PC-9 (cell line): ENCODE results near the gene NMT2. TPM values are rescaled to one million over a fixed set of nuclear protein-coding genes. Genes with fewer than 3 reads are reported as not detected.

ENCODE experiments used
- BruUV-seq: library from RNA; stranded (reverse); fragments of 400-500 nt; replicated peaks from 2 replicates; lab custom pipeline; 2021; lab: Mats Ljungman, UMichigan
- CTCF ChIA-PET: fragments of 300-600 bp; sonication (Branson Sonifier 250); formaldehyde crosslinking; loops from one replicate; lab custom pipeline; 2022; ENCODE audit warnings: antibody characterized with exemption; lab: Charles Lee
- POLR2A ChIA-PET: fragments of 300-600 bp; sonication (Branson Sonifier 250); formaldehyde crosslinking; loops from one replicate; lab custom pipeline; 2022; ENCODE audit warnings: antibody characterized with exemption; ENCODE audit not compliant: unreplicated experiment; lab: Charles Lee
- DNase-seq, 2 experiments: peaks; one replicate each; pipeline versions ENCODE4 v3.0.0 to v3.0.0-alpha.2; 2015 to 2022; ENCODE audit warnings: mixed read lengths in 1 of 2
- H2AFZ ChIP-seq: fragments of 200-600 bp; sonication (generic); 2 replicates; pipeline ENCODE4 v1.8.1; 2017; ENCODE audit warnings: antibody characterized with exemption
- H3F3A ChIP-seq: fragments of 200-600 bp; sonication (generic); 2 replicates; pipeline ENCODE4 v1.8.1; 2017; ENCODE audit warnings: antibody characterized with exemption, mild to moderate bottlenecking, low read depth; ENCODE audit not compliant: insufficient read depth
- H3K27ac ChIP-seq: fragments of 200-600 bp; sonication (generic); 2 replicates; pipeline ENCODE4 v1.6.1; 2016; ENCODE audit warnings: mixed run types
- H3K27me3 ChIP-seq: fragments of 200-600 bp; sonication (generic); 2 replicates; pipeline ENCODE4 v1.6.1; 2016; ENCODE audit warnings: low read depth, mixed run types; ENCODE audit not compliant: insufficient read depth
- H3K36me3 ChIP-seq: fragments of 200-600 bp; sonication (generic); 2 replicates; pipeline ENCODE4 v1.6.1; 2016; ENCODE audit warnings: low read depth, mixed run types
- H3K4me1 ChIP-seq: fragments of 200-600 bp; sonication (generic); replicated peaks from 2 replicates; pipeline ENCODE4 v1.6.1; 2016; ENCODE audit warnings: mixed run types; ENCODE audit not compliant: insufficient read depth
- H3K4me2 ChIP-seq: fragments of 200-600 bp; sonication (generic); 2 replicates; pipeline ENCODE4 v1.6.1; 2017; ENCODE audit warnings: mixed run types
- H3K4me3 ChIP-seq: fragments of 200-600 bp; sonication (generic); 2 replicates; pipeline ENCODE4 v1.6.1; 2016; ENCODE audit warnings: mixed run types
- H3K79me2 ChIP-seq: fragments of 200-600 bp; sonication (generic); 2 replicates; pipeline ENCODE4 v1.6.1; 2017; ENCODE audit warnings: low read depth, mixed run types
- H3K9me2 ChIP-seq: fragments of 200-600 bp; sonication (generic); 2 replicates; pipeline ENCODE4 v1.8.1; 2017; ENCODE audit warnings: mild to moderate bottlenecking; ENCODE audit not compliant: insufficient read depth
- H3K9me3 ChIP-seq: fragments of 200-600 bp; sonication (generic); 2 replicates; pipeline ENCODE4 v1.8.1; 2016; ENCODE audit warnings: low read depth; ENCODE audit not compliant: insufficient read depth
- H4K20me1 ChIP-seq: fragments of 200-600 bp; sonication (generic); 2 replicates; pipeline ENCODE4 v1.8.1; 2017; ENCODE audit not compliant: insufficient read depth
- EZH2 ChIP-seq: fragments of 200-600 bp; sonication (generic); IDR thresholded peaks from 2 replicates; pipeline ENCODE4 v1.8.0; 2017; ENCODE audit warnings: antibody characterized with exemption, low read depth
- intact Hi-C: fragments of 100-400 bp; cut with micrococcal nuclease; formaldehyde crosslinking; loops from one replicate; pipeline ENCODE4 v1.10.0; 2022; ENCODE audit not compliant: unreplicated experiment
- total RNA-seq: library from RNA; stranded (reverse); gene quantifications from 2 replicates; pipeline ENCODE4 v1.2.3, GENCODE V29; 2021
- TF ChIP-seq, protein P1 (sequence below): fragments of 200-600 bp; sonication (generic); conservative IDR thresholded peaks from 2 replicates; pipeline ENCODE4 v1.6.1; 2017; ENCODE audit warnings: mixed run types, antibody characterized with exemption, mild to moderate bottlenecking, moderate library complexity

NMT2 gene
- total RNA-seq, 1 experiment from 2014 or later = 11.0 TPM

DNA sequence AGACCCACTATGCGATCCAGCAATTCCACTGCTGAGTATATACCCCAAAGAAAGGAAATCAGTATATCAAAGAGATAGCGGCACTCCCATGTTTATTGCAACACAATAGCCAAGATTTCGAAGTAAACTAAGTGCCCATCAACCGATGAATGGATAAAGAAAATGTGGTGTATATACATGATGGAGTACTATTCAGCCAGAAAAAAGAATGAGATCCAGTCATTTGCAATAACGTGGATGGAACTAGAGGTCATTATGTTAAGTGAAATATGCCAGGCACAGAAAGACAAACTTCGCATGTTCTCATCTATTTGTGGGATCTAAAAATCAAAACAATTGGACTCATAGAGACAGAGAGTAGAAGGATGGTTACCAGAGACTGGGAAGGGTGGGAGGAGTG is 7.1 kb upstream of the NMT2 start:
- H3K36me3 ChIP-seq = no peaks in the 10 kb centered on the region
- H3K9me2 ChIP-seq = no peaks in the 10 kb centered on the region
- CTCF ChIA-PET = no interaction called here
- no peaks in the 10 kb centered on the region for H3K27me3 ChIP-seq
- H3K79me2 ChIP-seq = no peaks in the 10 kb centered on the region
- H3K4me2 ChIP-seq = no peak overlapping the region
- BruUV-seq = no TSS peak
- POLR2A ChIA-PET = no interaction called here
- H3F3A ChIP-seq = no peaks in the 10 kb centered on the region
- intact Hi-C loops = no loop called here
- H3K9me3 ChIP-seq = no peaks in the 10 kb centered on the region
- H3K27ac ChIP-seq = no peak overlapping the region
- no peak overlapping the region for H2AFZ ChIP-seq
- H3K4me1 ChIP-seq = peaks cover 1% of the 10 kb centered on the region; the same call in 1 of the 2 replicates
- no peak overlapping the region for H3K4me3 ChIP-seq
- DNase-seq = no peak
- no peaks in the 10 kb centered on the region for H4K20me1 ChIP-seq
- no peak for TF ChIP-seq EZH2

DNA sequence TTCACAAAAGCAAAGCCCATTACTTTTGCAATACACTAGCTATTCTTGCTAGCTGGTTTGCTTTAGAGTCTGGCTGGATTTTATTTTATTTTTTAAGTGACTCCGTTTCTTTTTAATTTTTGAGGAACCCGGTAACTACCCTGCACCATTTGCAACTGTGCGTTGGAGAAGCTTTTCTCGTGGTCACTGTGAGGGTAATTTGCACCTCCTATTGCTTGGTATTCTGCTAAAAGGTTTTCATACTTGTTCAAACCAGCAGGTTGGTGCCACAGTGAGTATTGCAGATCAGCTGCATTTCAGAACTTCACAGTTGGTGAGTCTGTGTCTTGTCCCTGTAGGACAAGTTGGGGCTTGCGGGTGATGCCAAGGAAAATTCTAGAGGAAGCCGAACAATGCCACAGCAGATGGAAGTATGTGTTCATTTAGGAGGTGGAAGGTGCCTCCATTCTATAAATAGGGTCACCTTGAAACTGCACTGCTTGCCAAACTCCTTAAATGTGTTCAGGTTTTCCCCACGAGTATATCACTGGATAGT is 3.9 kb upstream of the NMT2 start:
- no peak for TF ChIP-seq EZH2
- TF ChIP-seq, protein P1, sequence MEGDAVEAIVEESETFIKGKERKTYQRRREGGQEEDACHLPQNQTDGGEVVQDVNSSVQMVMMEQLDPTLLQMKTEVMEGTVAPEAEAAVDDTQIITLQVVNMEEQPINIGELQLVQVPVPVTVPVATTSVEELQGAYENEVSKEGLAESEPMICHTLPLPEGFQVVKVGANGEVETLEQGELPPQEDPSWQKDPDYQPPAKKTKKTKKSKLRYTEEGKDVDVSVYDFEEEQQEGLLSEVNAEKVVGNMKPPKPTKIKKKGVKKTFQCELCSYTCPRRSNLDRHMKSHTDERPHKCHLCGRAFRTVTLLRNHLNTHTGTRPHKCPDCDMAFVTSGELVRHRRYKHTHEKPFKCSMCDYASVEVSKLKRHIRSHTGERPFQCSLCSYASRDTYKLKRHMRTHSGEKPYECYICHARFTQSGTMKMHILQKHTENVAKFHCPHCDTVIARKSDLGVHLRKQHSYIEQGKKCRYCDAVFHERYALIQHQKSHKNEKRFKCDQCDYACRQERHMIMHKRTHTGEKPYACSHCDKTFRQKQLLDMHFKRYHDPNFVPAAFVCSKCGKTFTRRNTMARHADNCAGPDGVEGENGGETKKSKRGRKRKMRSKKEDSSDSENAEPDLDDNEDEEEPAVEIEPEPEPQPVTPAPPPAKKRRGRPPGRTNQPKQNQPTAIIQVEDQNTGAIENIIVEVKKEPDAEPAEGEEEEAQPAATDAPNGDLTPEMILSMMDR = no peak
- H4K20me1 ChIP-seq = no peaks in the 10 kb centered on the region
- H3K4me2 ChIP-seq = no peak overlapping the region
- no peaks in the 10 kb centered on the region for H3K9me3 ChIP-seq
- POLR2A ChIA-PET = no interaction called here
- no peaks in the 10 kb centered on the region for H3K36me3 ChIP-seq
- H3K27me3 ChIP-seq = no peaks in the 10 kb centered on the region
- H3K4me1 ChIP-seq = no peaks in the 10 kb centered on the region
- no peak for DNase-seq
- H3K4me3 ChIP-seq = no peak overlapping the region
- H3K79me2 ChIP-seq = no peaks in the 10 kb centered on the region
- intact Hi-C loops = no loop called here
- no peak overlapping the region for H2AFZ ChIP-seq
- no TSS peak for BruUV-seq
- CTCF ChIA-PET = no interaction called here
- H3K9me2 ChIP-seq = no peaks in the 10 kb centered on the region
- H3K27ac ChIP-seq = no peak overlapping the region
- no peaks in the 10 kb centered on the region for H3F3A ChIP-seq

DNA sequence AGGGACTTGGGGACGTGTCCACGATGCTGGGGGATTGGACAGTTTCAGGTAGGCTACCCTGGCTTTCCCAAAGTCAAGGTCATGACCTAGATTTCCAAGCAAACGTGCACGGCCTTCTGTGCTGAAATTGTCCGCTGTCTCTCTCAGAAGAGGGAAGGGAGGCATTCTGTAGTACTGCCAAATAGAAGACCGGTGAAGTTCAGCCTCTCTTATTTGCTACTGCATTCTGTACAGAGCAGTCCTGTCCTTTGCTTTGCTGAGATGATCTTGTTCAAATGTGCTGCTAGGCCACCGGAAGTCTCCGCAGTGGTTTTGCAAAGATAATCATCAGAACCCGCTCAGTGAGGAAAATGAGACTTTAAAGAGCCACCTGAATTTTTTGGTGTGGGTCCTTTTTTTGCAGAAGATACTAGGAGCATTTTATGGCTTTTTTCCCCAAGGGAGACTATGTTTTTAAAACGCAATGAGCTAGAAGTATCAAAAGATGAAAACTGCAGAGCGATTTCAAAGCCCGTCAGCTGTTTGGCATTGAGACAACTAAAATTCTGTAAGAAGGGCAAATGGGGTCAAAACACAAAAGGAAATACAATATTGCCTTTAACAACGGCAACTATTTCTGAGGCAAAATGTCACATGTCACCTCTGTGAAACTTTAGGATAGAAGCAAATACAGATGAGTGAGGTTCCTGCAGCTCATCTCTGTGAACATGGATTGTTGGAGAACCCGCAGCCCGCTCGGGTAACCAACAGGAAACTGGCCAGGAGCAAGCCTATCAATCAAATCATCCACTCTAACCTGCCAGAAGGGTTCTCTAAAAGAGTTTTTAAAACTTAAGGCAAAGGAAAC is 1.3 kb upstream of the NMT2 start:
- DNase-seq = no peak
- H2AFZ ChIP-seq = no peak overlapping the region
- no peak overlapping the region for H3K4me3 ChIP-seq
- ChIA-PET POLR2A (interaction anchor here (0.7 kb wide), 1 partner anchor 290 kb away, joined by 5 read pairs; no protein-coding TSS in a partner anchor), CTCF (no interaction called here)
- peaks cover 14% of the 10 kb centered on the region; the same call in 1 of the 2 replicates for H3K79me2 ChIP-seq
- no peaks in the 10 kb centered on the region for H4K20me1 ChIP-seq
- no peaks in the 10 kb centered on the region for H3K9me3 ChIP-seq
- H3K9me2 ChIP-seq = no peaks in the 10 kb centered on the region
- H3K27me3 ChIP-seq = no peaks in the 10 kb centered on the region
- no peaks in the 10 kb centered on the region for H3K4me1 ChIP-seq
- no peaks in the 10 kb centered on the region for H3F3A ChIP-seq
- no peak overlapping the region for H3K4me2 ChIP-seq
- TF ChIP-seq, protein P1 = no peak
- TF ChIP-seq EZH2 = no peak
- H3K36me3 ChIP-seq = no peaks in the 10 kb centered on the region
- intact Hi-C loops = loop anchor here (1.0 to 5.0 kb wide), 3 partner anchors 31 to 291 kb away; partner anchors contain the start of genes MEIG1 and SUV39H2
- H3K27ac ChIP-seq = no peak overlapping the region
- no TSS peak for BruUV-seq
